Stimulated activated naive CD8-positive, alpha-beta T cell treated with anti-CD3 and anti-CD28 coated beads, Interleukin-15, Interleukin-2, amounts not matched to agents 100 U/mL and 50 U/mL, for 24 hours (primary cell): Measurements from ENCODE around the gene GIPC2.
A peak's percentile ranks its signal among the peaks of the same experiment; 100 is the strongest.
"Not testable (repeated sequence)": the region's sequence is repeated elsewhere in the genome, so short reads cannot be mapped to it uniquely, and the experiment has no call there.

ENCODE experiments used
- ATAC-seq: fragments of 150-1000 bp; cut with Tn5 transposase; one replicate; pipeline ENCODE4 v1.10.0; 2021
- DNase-seq: peaks from one replicate; pipeline ENCODE4 v3.0.0; 2021

GIPC2 gene

GRCh38 chr1:78096976-78097375, 51.2 kb downstream of the GIPC2 start:
- ATAC-seq (no peak), DNase-seq (no peak)

DNA sequence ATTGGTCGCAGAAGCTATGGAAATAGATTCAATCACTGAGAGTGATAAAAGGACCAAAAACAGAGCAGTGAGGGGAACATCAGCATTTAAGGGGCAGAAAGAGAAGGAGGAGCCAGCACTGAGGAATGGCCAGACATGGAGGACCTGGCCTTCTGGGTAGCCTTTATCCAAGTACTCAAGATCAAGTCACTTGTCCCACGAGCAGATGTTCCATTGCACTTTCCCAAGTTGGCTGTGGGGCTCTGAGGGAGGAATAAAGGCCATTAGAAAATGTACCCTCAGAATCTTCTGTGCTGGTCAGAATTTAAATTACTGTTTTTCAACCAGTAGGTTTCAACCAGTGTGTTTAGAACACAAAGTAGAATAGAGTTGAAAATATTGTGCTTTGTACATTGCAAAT, 55.3 kb downstream of the GIPC2 start:
- DNase-seq (no peak), ATAC-seq (no peak)

GRCh38 chr1:78101514-78101913, 55.7 kb downstream of the GIPC2 start:
- no peak for DNase-seq
- no peak for ATAC-seq

DNA sequence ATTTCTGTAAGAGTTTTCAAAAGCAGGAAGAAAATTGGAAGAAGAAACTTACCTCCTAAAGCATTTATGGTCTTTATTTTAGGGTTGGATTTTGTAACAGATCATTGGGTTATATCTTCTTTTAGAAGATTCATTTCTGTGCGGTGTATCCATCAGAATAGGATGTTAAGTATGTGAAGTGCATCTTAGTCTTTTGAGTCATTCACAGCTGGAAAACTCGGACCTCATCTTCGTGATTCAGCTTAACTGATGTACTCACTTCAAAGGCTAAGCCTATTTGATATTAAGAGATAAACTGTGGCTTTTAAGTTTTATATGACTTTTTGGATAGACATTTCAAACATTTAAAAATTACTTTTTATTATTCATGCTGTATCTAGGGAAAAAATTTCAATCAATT, 56.3 kb downstream of the GIPC2 start:
- DNase-seq (no peak), ATAC-seq (no peak)

DNA sequence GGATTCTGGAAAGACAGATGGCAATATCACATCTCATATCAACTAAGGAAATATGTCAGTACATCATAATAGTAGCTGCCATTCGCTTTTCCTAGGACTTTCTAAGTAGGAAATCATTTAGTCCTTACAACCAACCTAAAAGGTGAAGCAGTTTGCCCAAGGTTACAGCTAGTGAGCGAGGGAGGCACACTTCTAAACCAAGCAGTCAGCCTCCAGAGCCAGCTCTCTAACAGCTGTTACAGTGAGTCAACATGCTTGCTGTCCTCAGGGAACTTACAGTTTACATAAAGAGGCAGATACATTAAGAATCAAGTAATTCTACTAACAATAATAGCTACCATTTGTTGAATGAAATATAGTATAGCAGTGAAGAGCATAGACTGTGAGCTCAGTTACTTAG, 57.1 kb downstream of the GIPC2 start:
- ATAC-seq (no peak), DNase-seq (no peak)

- DNase-seq = no peak
- no peak for ATAC-seq
These were observed 58.6 kb downstream of the GIPC2 start for GRCh38 chr1:78104322-78104721.

DNA sequence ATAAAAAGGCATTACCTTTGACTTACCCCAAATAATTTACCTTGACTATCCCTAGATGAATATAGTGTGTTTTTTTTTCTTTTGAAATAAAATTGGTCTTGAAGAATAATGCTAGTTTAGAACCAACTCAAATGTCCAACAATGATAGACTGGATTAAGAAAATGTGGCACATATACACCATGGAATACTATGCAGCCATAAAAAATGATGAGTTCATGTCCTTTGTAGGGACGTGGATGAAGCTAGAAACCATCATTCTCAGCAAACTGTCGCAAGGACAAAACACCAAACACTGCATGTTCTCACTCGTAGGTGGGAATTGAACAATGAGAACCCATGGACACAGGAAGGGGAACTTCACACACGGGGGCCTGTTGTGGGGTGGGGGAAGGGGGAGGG, 63.9 kb downstream of the GIPC2 start:
- ATAC-seq, DNase-seq: not testable (repeated sequence)

- ATAC-seq = no peak
- DNase-seq = no peak
These were observed 67.6 kb downstream of the GIPC2 start for GRCh38 chr1:78113156-78113916.

DNA sequence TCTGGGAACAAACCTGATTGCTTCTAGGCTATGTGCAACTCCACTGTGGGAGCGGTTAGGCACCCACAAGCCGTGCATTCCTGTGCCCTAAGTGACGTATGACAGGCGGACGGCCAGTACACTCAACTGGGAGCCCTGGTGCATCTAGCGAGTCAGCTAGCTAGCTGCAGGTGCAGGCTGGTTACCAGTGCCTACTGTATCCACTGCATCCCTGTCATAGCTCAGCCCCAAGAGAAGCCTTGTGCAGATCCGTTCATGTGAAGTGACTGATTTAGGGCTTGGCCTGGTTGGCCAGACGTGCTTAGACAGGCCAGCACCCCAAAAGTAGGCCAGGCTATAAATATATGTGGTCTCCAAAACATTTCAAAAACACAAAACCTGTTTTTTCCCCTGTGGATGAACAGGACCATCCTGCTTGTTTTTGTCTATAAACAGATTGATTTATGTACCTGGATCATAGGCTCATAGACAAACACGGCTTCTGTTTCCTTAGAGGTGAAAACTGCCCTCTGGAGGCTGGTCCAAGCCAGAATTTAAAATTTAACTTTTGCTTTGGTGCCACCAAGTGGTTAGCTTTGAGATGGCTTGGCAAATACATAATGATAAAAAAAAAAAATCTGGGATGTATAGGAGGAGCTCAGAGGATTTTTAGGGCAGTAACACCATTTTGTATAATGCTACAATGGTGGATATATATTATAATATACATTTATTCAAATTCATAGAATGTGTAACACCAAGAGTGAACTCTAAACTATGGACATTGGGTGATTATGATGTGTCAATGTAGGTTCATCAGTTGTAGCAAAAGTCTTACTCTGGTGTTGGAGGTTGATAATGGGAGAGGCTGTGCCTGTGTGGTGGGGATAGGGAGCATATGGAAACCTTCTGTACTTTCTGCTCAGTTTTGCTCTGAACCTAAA, 68.5 kb downstream of the GIPC2 start:
- DNase-seq = peak; percentile 52
- peak; percentile 79 for ATAC-seq

DNA sequence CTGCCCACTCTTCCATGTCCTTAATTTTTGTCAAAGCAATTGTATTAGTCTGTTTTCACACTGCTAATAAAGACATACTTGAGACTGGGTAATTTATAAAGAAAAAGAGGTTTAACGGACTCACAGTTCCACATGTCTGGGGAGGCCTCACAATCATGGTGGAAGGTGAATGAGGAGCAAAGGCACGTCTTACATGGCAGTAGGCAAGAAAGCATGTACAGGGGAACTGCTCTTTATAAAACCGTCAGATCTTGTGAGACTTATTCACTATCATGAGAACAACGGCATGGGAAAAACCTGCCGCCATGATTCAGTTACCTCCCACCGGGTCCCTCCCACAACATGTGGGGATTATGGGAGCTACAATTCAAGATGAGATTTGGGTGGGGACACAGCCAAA, 74.7 kb downstream of the GIPC2 start:
- DNase-seq, ATAC-seq: not testable (repeated sequence)

DNA sequence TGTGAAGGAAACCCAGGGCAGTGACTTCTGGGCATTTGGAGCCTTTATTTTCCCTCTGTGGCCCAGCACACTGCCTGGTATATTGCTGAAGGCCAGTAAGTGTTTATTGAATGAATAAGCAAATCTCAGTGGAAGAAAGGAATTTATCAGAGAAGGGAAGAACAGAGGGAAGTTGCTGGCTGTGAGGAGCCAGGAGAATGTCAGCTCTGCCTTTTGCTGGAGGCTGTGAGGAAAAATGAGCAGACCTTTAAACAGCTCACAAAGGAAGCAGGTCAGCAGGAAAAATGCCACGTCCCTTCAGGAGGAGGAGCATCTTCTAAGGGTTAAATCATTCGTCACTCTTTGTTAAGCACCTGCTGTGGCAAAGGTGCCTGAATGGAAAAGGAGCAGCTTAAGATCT, 75.9 kb downstream of the GIPC2 start:
- no peak for ATAC-seq
- DNase-seq = no peak

DNA sequence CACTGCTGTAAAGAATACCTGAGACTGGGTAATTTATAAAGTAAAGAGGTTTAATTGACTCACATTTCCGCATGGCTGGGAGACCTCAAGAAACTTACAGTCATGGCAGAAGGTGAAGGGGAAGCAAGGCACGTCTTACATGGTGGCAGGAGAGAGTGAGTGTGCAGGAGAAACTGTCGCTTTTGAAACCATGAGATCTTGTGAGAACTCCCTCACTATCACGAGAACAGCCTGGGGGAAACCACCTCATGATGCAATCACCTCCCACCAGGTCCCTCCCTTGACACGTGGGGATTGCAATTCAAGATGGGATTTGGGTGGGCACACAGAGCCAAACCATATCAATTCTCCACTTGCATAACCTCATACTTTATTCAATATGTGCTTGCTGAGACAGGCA, 76.6 kb downstream of the GIPC2 start:
- ATAC-seq = no peak
- peak; percentile 13 for DNase-seq

DNA sequence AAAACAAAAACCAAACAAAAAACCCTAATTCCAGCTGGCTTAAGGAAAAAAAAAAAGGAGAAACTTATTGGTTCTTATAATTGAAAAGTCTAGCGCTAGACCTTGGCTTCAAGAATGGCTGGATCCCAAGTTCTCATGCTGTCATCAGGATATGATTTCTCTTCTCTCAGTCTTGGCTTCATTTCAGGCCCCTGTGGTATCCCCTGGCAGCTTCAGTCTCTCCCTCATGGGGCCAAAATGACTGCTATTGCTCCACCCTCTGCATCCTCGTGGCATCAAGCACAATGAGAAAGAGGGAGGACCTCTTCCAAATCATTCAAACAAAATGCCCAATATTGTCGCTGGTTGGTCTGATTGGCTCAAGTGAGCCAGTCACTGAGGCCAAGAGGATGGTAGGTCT, 80.7 kb downstream of the GIPC2 start:
- no peak for DNase-seq
- no peak for ATAC-seq

DNA sequence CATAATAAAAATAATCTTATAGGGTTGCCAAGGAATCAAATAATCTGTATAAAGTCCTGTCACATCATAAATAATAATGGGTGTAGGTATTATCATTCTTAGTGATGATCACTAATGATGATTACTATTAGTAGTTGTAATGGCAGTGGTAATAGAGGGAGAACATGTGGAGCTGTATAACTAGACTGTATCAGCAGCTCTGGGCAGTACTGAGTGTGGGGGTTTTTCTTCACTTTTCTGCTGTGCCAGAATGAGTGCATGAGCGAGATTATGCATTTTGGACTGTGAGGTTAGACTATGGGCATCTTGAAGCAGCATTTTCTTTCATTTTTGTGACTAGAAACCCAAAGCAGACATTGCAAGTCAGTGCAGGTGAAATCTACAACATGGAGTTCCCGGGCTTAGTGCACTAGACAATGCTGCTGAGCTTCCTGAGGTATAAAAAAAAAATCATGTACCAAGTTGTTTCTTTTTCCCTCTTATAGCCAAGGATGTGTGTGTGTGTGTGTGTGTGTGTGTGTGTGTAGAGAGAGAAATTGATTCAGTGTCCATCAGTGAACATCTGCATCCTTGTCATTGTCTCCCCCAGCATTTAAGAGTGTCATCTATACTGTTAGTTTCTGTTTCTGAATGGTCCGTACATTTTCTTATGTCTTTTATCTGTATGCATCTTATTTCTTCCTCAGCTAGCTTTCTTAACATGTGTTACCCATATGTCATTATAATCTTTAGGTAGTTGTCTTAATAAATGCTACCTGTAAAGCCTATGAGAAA, 86.6 kb downstream of the GIPC2 start:
- no peak for ATAC-seq
- no peak for DNase-seq

DNA sequence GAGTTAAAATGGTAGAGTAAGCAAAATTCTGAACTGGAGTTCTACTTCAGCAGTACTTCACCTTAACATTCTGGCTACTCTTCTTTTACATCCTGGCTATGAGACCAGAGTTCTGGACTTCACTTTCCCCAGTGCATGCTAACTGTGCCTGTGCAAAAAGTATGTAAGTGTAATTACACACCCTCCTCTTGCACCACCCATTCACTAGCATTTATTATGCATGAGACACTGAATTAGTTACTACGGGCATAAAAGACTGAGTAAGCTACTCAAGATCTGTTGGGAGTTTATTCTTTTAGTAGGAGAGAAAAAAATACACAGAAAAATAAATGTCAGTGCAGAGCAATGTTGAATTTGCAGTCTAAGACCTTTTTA, 87.2 kb downstream of the GIPC2 start:
- DNase-seq = no peak
- no peak for ATAC-seq

DNA sequence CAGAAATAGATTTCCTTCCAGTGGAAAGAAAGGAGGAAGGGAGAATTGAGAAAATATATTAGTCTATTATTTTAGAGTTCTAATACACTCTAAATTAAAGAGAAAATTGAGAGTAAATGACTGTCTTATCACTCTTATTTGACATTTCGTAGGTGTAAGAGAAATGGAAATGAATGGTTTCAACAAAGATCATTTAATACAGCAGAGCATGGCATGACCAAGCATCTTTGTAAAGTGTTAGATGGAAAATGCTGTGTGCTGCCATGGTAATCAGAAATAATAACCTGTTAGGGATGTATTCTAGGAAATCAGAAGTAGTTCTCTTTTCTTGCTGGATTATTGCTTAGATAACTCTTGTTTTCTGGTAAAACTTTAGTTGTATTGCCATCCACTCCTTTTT, 90.9 kb downstream of the GIPC2 start:
- ATAC-seq = no peak
- DNase-seq = no peak

DNA sequence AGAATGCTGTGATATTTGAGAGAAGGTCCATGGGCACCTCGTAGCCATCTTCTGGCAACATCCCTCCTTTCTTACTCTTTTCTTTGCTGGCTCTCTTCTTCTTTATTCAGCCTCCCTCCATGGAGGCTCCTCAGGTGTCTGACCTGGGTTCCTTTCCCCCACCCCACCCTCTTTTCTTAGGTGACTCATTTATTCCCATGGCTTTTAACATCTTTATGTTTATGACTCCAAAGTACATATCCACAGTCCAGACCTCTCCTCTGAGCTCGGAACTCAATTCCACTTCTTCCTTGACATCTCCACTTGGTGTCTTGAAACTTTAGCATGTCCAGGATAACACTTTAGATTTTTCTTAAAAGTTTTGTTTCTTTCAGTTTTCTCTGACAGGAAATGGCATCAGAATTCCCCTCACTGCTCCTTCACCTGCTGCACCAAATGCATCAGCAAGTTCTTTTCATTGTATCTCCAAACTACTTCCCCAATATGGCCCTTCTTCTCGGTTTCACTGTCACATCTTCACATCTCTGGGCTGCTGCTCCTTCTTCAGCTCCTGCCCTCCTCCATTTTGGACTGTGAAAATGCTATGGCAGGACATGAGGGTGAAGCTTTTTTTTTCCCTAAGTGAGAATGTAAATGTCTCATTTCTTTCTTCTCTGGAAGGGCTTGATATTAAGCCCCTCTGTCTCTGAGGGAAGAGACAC, 95.9 kb downstream of the GIPC2 start:
- DNase-seq (no peak), ATAC-seq (peak; percentile 20)

DNA sequence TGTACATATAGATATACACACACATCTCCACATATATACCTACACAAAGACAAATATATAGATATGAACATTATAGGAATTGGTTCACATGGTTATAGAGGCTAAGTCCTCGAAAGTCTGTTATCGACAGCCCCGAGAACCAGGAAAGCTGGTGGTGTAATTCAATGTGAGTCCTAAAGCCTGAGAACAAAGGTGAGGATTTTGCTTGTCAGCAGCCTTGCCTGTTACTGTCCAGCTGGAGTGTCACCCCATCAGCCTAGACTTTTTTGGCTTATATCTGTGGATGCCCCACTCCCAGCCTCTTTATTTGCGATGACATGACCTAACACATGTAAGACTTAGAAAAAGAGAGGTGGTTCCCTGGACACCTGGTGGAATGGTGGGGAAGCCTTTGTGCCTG, 97.0 kb downstream of the GIPC2 start:
- ATAC-seq (no peak), DNase-seq (no peak)

DNA sequence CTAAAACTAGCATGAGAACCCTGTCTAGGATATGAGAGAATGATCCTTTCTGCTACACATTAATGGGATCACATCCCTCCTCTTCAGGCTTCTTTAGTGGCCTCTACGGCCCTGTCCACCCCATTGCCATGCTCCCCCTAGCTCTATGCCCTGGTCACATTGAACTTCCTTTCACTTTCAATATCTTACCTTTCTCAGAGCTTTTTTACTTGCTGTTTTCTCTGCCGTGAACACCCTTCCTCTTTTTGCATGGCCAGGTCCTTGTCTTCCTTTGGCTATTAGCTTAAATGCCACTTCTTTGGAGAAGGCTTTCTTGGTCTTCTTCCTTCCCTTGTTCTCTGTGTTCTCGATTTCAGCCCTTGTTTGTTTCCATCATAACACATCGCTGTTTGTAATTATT, 97.4 kb downstream of the GIPC2 start:
- ATAC-seq (peak; percentile 37), DNase-seq (no peak)

DNA sequence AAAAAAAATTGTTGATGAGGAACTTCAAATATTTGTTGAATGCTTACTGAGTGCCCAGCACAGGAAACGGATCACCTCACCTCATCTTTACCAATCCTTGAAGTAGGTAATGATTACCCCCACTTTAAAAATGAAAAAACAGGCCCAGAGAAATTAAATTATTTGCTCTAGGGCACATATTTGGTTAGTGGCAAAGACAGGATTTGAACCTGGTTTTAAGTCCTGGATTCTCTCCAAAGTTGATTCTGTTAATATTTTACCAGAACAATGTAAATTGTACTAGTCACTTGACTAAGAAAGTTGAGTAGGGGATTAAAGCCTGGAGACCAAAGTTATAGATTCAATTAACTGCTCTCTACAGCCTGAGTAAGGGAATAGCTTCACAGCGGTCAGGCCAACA, 97.9 kb downstream of the GIPC2 start:
- no peak for ATAC-seq
- no peak for DNase-seq

- DNase-seq = peak; percentile 30
These were observed 99.4 kb downstream of the GIPC2 start for GRCh38 chr1:78145105-78145580.

GRCh38 chr1:78146205-78146771, 100.5 kb downstream of the GIPC2 start:
- DNase-seq (no peak), ATAC-seq (no peak)

More at GRCh38 chr1:78145105-78145580, 99.4 kb downstream of the GIPC2 start:
- ATAC-seq = peak; percentile 65
